NCI-H2081 (cell line): Measurements from ENCODE around the gene CDCP1.
"Not testable (repeated sequence)": the region's sequence is repeated elsewhere in the genome, so short reads cannot be mapped to it uniquely, and the experiment has no call there.

Source experiments
- DNase-seq, 2 experiments: peaks; one replicate each; lab custom pipeline; 2025; lab: John Stamatoyannopoulos, UW

The CDCP1 gene

GRCh38 chr3:45084820-45085816, 61.1 kb downstream of the CDCP1 start:
- no peak for DNase-seq

DNA sequence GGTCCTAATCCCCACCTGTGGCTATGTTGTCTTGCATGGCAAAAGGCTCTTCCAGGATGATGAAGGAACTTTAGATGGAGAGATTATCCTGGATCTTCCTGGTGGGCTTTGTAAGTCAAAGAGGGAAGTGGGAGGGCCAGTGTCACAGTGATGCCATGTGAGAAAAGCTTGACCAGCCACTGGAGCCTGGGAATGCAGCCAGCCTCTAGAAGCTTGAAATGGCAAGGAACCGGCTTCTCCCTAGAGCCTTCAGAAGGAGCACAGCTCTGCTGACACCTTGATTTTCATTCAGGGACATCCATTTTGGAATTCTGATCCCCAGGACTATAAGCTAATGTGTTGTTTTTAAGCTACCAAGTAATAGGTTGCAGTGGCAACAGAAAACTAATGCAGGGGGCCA, 61.8 kb downstream of the CDCP1 start:
- DNase-seq = no peak

DNA sequence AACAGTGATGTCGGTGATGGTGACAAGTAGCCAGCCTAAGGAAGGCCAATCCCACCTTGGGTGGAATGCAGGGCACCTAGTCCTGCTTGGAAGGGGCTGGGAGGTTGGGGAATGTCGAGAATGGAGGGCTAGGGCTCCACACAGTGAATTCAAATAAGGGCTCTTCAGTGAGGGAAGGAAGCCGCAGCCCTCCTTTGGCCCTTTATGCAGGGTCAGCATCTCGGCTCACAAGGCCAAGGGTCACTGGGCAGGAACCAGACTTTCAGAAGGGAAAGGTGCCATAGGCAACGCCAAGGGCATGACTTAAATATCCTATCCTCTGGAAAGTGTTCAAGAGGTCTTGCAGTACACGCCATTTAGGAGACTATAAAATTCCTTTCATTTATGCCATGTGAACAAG, 63.2 kb downstream of the CDCP1 start:
- DNase-seq = no peak

DNA sequence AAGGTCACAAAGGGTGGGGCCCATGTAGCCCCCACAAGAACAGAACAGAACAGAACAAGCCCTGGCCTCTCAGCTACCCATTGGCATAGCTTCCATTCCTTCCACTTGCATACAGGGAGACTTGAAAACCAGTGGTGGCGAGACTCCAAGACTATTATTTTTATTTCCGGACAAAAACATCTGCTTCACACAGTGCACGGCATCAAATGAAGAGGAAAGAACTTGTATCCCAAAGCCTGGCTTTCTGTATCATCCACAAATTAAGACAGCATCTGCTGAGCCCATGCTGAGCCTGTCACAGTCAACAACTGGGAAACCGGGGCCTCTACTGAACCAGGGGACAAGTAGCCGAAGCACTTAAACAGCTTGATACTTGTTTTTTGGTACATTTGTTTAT, 64.0 kb downstream of the CDCP1 start:
- no peak for DNase-seq

DNA sequence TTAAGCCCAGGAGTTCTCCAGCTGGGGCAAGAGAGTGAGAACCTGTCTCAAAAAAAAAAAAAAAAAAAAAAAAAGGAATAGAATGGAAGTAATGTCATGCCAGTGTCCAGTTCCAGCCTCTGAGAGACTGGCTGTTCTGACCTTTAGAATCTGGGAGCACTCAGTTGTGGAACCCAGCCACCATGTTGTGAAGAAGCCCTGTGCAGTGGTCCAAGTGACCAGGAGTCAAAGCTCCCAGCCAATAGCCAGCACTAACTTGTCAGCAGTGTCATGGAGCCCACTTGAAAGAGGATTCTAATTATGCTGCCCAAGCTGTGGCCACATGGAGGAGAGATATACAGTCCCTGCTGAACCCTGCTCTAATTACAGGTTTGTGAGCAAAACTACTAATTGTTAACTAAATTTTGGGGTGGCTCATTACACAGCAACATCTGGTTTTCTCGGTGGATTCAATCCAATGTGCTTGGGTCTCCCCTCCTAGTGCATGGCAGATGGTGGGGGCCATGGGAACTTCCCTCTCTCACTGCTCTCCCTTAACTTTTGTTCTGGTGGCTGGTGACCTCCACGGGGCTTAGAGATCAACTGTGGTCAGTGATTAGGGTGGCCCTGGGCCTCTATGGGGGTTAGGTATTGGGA, 64.6 kb downstream of the CDCP1 start:
- no peak for DNase-seq

DNA sequence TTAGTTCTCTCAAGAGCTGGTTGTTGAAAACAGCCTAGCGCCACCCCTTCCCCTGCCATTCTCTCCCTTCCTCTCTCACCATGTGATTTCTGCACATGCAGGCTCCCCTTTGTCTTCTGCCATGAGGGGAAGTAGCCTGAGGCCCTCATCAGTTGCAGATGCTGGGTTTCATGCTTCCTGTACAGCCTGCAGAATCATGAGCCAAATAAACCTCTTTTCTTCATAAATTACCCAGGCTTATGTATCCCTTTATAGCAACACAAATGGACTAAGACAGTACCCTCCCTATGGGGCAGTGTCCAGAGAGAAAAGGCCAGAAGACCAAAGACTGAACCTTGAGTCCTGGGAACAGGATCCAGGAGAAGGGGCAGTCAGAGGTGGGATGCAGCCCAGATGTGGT, 65.4 kb downstream of the CDCP1 start:
- no peak for DNase-seq

GRCh38 chr3:45079715-45080114, 66.5 kb downstream of the CDCP1 start:
- no peak for DNase-seq

- no peak for DNase-seq
Observed at GRCh38 chr3:45078910-45079522, 67.2 kb downstream of the CDCP1 start.

- not testable (repeated sequence) for DNase-seq
Observed at GRCh38 chr3:45078256-45078655, 67.9 kb downstream of the CDCP1 start.

DNA sequence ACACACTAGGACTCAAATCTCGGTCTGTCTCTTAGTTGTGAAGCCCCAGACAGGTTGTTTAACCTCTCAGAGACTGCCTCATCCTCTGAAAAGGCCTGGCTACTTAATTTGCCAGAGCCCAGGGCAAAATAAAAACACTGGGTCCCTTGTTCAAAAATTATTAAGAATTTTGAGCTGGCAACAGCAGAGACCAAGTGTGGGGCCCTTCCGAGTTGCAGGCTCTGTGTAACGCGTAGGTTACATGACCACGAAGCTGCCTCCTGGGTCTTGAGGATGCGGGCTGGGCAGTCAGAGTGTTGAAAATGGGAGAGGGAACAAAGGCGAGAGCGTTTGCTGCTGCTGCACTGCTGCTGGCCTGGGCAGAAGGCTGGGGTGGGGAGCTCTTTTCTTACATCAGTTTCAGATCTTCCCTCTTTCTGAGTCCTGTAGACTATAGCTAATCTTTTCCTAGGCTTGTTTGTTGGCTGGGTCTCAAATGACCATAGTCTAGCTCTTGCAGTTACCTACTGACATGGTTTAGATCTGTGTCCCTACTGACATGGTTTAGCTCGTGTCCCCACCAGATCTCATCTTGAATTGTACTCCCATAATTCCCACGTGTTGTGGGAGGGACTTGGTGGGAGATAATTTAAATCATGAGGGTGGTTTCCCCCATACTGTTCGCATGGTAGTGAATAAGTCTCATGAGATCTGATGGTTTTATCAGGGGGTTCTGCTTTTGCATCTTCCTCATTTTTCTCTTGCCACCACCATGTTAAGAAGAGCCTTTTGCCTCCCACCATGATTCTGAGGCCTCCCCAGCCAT, 70.2 kb downstream of the CDCP1 start:
- no peak for DNase-seq

- no peak for DNase-seq
Observed at GRCh38 chr3:45071075-45071474, 75.1 kb downstream of the CDCP1 start.

- no peak for DNase-seq
Observed at GRCh38 chr3:45067941-45068340, 78.2 kb downstream of the CDCP1 start.

DNA sequence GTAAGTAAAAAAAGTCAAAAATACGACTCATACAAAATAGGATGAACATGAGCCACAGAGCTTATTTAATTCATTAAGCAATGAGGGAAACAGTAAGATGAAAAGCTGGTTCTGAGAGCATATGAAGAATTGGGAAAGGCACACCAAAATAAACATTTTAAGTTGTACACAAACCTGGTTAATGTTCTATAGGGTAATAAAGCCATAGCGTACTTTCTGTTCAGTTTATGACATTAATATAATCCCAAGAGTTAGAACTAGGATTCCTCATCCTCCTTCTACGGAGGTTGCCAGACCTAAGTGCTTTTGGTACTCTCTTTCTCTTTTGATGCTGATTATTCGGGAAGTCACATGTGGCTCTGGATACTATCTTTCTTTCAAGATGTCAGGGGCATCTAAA, 78.7 kb downstream of the CDCP1 start:
- DNase-seq = no peak

GRCh38 chr3:45066109-45066801, 79.9 kb downstream of the CDCP1 start:
- DNase-seq = no peak

GRCh38 chr3:45065373-45065720, 80.8 kb downstream of the CDCP1 start:
- DNase-seq = no peak

DNA sequence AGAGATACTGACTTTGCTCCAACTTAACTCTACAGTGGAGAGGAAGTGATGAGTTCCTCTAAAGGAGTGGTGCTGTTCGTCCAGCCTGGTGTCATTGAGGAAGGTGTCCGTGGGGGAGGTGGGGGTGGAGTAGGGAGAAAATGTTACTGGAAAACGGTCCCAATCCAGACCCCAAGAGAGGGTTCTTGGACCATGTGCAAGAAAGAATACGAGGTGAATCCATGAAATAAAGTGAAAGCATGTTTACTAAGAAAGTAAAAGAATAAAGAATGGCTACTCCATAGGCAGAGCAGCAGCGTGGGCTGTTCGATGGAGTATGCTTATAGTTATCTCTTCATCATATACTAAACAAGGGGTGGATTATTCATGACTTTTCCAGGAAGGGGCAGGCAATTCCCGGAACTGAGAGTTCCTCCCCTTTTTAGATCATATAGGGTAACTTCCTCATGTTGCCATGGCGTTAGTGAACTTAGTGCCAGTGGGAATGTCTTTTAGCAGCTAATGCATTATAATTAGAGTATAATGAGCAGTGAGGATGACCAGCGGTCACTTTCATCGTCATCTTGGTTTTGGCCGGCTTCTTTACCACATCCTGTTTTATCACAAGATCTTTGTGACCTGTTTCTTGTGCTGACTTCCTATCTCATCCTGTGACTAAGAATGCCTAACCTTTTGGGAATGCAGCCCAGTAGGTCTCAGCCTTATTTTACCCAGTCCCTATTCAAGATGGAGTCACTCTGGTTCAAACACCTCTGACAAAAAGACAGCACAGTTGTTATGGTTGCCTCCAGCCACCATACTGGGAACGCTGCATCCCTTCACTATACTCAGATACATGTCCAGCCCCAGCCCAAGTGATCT, 81.4 kb downstream of the CDCP1 start:
- no peak for DNase-seq

DNA sequence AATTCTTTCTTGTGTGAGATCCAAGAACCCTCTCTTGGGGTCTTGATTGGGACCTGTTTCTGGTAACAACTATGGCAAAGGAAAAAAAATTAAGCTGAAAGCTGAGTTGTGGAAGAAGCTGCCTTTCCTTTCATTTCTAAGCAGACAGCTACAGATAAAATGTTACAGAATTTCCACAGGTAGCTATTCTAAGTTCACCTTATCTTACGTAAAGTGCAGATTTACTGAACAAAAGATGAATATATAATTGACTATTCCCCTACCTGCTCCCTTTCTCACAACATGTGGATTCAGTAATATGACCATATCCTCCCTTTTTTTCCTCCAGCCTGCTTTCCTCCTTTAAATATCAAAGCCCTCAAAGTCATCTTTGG, 83.5 kb downstream of the CDCP1 start:
- no peak for DNase-seq

DNA sequence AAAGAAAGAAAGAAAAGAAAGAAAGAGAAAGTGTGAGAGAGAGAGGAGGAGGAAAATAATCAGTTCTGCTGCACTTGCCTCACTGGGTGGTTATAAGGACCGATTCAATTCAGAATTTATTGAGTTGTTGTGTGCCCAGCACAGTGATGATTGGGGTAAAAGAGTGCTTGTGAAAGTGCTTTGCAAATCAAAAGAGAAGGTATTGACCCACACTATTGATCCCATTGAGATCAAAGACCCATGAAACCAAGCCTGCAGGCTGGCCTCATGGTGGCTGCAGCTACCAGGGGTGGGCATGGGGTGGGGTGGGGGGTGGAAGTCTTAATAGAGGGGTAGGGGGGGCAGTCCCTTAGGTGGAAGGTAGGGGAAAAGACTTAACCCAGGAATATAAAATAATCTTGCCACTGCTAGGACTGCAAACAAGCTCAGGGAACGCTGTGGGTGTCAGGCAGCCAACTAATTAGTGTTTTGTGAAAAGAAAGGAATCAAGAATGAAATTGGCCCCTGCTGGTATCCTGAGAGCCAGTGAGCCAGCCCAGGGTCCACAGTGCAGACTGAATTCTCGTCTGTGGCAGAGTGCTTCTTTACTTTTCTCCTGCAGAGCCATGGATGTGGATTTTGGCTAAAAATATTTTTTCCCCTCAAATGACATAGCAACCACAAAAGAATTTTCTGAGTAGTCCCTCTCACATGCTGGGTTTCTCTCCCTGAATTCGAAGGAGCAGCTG, 85.8 kb downstream of the CDCP1 start:
- no peak for DNase-seq

- DNase-seq = no peak
Observed at GRCh38 chr3:45059132-45059531, 87.0 kb downstream of the CDCP1 start.

DNA sequence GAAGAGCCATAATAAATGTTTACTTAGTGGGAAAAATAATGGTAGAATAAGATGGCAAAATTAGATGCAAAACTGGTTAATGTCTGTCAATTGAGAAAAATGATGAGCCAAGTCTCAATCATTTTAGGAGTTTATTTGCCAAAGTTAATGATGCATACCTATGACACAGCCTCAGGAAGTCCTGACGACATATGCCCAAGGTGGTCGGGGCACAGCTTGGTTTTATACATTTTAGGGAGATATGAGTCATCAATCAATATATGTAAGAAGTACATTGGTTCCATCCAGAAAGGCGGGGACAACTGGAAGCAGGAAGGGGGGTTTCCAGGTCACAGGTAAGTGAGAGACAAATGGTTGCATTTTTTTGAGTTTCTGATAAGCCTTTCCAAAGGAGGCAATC, 88.6 kb downstream of the CDCP1 start:
- no peak for DNase-seq
